Measurements from ENCODE around the gene TARS1.

DNA sequence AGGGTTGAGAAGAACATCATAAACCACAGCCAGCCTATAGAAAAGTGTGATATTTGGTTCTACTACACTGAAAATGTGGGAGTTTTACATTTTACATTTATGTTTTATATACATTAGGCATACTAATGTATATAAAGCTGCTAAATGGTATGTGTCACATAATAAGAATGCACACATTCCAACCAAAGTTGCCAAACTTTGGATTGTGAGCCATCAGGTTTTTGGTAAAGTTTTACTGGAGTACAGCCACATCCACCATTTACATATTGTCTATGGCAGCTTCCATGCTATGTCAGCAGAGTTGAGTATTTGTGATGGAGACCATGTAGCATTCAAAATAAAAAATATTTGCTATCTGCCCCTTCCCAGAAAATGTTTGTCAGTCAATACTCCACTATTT, 23.1 kb upstream of the TARS1 start:
- TF ChIP-seq CTCF (conservative IDR thresholded peaks at IDR 0.05) (no peak), ZFX (IDR thresholded peaks at IDR 0.05) (no peak)

Data from C4-2B (cell line).